ENCODE measurements around the gene SLC25A31.

Gene SLC25A31

GRCh38 chr4:127730142-127730913 lies at the start of gene SLC25A31:
TSS of gene SLC25A31 (plus strand) at chr4:127730400. CDS start at chr4:127730546, 146 bp downstream.
- DNase-seq (ENCODE audit: low spot score): no peak

DNA sequence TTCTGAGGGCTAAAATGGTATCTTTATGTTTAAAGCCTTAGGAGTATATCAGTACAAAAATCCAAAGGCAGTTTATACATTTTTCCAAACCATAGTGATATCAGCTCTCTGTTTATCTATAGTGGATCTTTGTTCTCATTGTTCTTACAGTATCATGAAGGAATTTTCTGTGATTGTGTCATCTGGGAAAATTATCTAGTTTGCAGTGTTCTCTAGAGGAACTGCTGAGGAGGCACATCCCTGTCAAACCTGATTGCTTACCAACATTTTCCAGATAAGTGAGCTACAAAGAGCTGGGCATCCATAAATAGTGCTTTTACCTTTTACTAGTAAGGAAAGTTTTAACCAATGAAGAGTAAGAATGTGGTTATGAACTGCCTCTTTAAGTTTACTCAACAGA lies 44.9 kb upstream of the SLC25A31 start:
- no peak for DNase-seq (ENCODE audit: low spot score)

DNA sequence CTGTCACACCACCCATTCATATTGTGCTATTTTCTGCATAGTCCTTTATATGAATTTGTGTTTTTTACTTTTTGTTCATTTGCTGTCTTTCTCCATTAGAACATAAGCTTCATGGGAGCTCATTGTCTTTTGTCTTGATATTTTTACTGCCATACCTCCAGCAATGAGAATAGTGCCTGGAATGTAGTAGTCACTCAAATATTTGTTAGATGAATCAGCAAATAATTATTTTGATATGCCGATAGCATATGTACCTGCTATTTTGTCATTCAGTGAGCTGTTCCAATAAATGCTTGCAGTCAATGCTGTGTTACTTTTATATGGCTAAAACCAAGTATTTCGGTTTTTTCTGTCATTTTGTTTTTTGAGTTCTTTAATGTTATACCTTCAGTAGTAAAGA lies 43.5 kb upstream of the SLC25A31 start:
- DNase-seq (ENCODE audit: low spot score): no peak

GRCh38 chr4:127687580-127687979 lies 42.6 kb upstream of the SLC25A31 start:
- no peak for DNase-seq (ENCODE audit: low spot score)

- peak; percentile 35 for DNase-seq (ENCODE audit: low spot score)
These were observed 31.4 kb upstream of the SLC25A31 start for GRCh38 chr4:127698789-127699200.

GRCh38 chr4:127708985-127709384 lies 21.2 kb upstream of the SLC25A31 start:
- DNase-seq (ENCODE audit: low spot score): no peak

GRCh38 chr4:127709456-127709855 lies 20.7 kb upstream of the SLC25A31 start:
- DNase-seq (ENCODE audit: low spot score): no peak

GRCh38 chr4:127731406-127731805 lies 1.2 kb downstream of the SLC25A31 start:
- DNase-seq (ENCODE audit: low spot score): no peak

DNA sequence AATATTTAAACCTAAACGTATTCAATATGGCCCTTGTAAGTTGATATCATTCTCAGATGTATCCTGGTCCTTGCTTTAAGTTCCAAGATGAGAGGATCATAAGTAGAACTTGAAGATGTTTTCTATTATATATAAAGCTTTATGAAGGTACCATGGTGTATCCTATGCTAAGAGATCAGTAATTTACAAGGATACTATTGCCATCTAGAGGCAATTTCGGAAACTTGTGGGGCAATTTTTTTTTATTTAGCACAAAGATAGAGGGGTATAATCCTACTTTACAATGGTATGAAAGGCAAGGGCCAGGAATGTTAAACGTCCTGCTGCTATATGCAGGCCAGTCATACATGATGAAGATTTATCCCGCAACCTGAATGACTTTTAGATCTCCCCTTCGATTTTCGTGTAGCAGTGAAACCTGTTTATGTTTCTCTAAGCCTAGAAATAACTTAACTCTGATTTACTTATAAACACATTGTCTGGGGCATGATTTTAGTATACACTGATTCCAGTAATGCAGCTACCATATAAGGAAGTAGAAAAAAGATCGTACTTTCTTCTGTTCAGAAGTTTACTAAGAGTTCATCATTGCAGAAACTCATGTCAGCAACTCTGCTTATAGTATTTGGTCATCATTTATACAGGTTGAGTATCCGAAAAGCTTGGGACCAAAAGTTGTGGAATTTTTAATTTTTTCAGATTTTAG lies 2.6 kb downstream of the SLC25A31 start:
- DNase-seq (ENCODE audit: low spot score): peak; percentile 24

GRCh38 chr4:127734976-127735375 lies 4.8 kb downstream of the SLC25A31 start:
- DNase-seq (ENCODE audit: low spot score): no peak

GRCh38 chr4:127737295-127737694 lies 7.1 kb downstream of the SLC25A31 start:
- no peak for DNase-seq (ENCODE audit: low spot score)

DNA sequence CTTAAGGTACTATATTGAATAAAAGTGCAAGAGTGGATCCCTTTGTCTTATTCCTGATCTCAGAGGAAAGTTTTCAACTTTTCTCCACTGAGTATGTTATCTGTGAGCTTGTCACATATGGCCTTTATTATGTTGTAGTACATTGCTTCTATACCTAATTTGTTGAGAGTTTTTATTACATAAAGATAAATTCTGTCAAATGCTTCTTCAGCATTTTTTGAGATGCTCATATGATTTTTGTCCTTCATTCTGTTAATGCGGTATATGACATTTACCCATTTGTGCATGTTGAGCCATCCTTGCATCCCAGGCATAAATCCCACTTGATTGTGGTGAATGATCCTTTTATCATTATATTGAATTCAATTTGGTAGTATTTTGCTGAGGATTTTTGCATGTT lies 11.0 kb downstream of the SLC25A31 start:
- no peak for DNase-seq (ENCODE audit: low spot score)

GRCh38 chr4:127747883-127748282 lies 17.7 kb downstream of the SLC25A31 start:
- no peak for DNase-seq (ENCODE audit: low spot score)

DNA sequence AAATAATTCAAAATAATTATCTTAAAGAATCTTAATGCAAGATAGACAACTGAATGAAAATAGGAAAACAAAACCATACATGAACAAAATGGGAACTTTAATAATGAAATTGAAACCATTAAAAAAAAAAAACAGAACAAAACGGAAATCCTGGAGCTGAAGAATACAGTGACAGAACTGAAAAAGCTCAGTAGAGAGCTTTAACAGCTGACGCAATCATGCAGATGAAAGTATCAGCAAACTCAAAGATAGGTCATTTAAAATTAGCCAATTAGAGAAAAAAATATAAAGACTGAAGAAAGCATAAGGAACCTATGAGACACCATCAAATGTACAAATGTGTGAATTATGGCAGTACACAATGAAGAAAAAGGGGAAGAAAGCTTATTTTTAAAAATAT lies 18.8 kb downstream of the SLC25A31 start:
- DNase-seq (ENCODE audit: low spot score): no peak

GRCh38 chr4:127756906-127757305 lies 26.7 kb downstream of the SLC25A31 start:
- DNase-seq (ENCODE audit: low spot score): no peak

DNA sequence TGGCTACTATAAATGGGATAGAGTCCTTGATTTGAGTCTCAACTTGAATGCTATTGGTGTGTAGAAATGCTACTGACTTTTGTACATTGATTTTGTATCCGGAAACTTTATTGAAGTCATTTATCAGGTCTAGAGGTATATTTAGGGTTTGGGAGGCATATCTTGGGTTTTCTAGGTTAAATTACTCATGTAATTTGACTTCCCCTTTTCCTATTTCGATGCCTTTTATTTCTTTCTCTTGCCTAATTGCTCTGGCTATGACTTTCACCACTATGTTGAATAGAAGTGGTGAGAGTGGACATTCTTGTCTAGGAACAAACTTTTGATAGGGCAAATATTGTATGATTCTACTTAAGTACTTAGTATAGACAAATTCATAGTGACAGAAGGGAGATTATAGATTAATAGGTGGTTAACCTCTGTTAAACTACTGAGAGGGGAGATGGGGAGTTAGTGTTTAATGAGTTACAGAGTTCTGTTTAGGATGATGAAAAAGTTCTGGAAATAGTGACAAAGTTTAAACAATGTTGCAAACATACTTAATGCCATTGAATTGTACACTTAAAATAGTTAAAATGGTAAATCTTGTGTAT lies 29.1 kb downstream of the SLC25A31 start:
- DNase-seq (ENCODE audit: low spot score): no peak

- no peak for DNase-seq (ENCODE audit: low spot score)
These were observed 29.7 kb downstream of the SLC25A31 start for GRCh38 chr4:127759893-127760292.

GRCh38 chr4:127771535-127772275 lies 41.5 kb downstream of the SLC25A31 start:
- no peak for DNase-seq (ENCODE audit: low spot score)

DNA sequence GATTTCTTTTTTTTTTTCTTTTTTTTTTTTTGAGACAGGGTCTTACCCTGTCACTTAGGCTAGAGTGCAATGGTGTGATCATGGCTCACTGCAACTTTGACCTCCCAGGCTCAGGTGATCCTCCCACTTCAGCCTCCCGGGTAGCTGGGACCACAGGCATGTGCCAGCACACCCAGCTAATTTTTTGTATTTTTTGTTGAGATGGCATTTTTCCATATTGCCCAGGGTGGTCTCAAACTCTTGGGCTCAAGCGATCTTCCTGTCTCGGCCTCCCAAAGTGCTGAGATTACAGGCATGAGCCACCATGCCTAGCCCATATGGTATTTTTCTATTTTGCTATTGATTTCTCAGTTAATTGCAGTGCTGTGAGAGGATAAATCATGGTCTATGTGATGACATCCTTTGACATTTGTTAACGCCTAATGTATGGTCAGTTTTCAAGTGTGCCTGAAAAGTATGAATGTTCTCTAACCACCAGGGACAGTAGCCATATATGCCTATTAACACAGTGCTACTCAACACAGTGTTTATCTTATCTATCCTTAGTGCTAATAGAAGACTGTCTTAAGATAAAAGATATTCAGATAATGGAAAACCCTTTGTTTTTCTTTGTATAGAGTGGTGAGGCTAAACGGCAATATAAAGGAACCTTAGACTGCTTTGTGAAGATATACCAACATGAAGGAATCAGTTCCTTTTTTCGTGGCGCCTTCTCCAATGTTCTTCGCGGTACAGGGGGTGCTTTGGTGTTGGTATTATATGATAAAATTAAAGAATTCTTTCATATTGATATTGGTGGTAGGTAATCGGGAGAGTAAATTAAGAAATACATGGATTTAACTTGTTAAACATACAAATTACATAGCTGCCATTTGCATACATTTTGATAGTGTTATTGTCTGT lies 42.8 kb downstream of the SLC25A31 start:
- no peak for DNase-seq (ENCODE audit: low spot score)

GRCh38 chr4:127775843-127776242 lies 45.6 kb downstream of the SLC25A31 start:
- DNase-seq (ENCODE audit: low spot score): no peak

DNA sequence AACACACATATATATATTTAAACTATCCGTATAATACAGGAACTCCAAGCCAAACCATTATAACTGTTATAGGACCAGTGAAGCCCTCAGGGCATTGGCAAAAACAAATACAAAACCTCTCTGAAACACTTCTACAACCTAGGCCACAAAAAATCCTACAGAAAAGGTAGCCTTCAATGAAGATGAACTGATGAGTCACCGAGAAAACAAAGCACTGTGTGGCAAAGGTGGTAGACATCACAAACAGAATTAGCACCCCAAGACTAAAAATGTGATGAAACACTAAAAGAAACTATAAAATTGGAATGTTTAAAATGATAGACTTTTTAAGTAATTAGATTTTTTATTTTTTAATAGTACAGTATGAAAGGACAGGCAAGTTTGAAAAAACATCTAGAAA lies 46.4 kb downstream of the SLC25A31 start:
- DNase-seq (ENCODE audit: low spot score): no peak
